Left lung (tissue), 10 donors: Measurements from ENCODE around the gene MLH1. TPM values are rescaled to one million over a fixed set of nuclear protein-coding genes. Genes with fewer than 3 reads are reported as not detected.
A peak's percentile ranks its signal among the peaks of the same experiment; 100 is the strongest.
"Not testable (repeated sequence)": the region's sequence is repeated elsewhere in the genome, so short reads cannot be mapped to it uniquely, and the experiment has no call there.

Experiments
- ATAC-seq: fragments of 200-7000 bp; cut with Tn5 transposase; one replicate; pipeline ENCODE4 v1.9.1; 2020; ENCODE audit warnings: moderate library complexity
- DNase-seq, 4 donors: peaks; one replicate each; pipeline ENCODE4 v3.0.0-alpha.2; 2013 to 2020
- H3K27ac ChIP-seq, 2 donors: fragments of 200-600 bp; sonication (generic) in 1 of 2; one replicate each; pipeline versions ENCODE4 v1.5.0 to v1.8.0; 2020 to 2021
- H3K27me3 ChIP-seq, 2 donors: fragments of 200-600 bp; sonication (generic) in 1 of 2; one replicate each; pipeline versions ENCODE4 v1.5.0 to v1.8.0; 2020 to 2021
- H3K36me3 ChIP-seq, 2 donors: fragments of 200-600 bp; sonication (generic) in 1 of 2; one replicate each; pipeline versions ENCODE4 v1.5.0 to v1.8.0; 2020 to 2021
- H3K4me1 ChIP-seq, 2 donors: fragments of 200-600 bp; one replicate each; pipeline ENCODE4 v1.8.0; 2021
- H3K4me3 ChIP-seq, 2 donors: fragments of 200-600 bp; sonication (generic) in 1 of 2; one replicate each; pipeline versions ENCODE4 v1.5.0 to v1.8.0; 2020 to 2021; ENCODE audit warnings: mild to moderate bottlenecking in 1 of 2
- H3K9me3 ChIP-seq, 2 donors: fragments of 200-600 bp; sonication (generic) in 1 of 2; one replicate each; pipeline versions ENCODE4 v1.5.0 to v1.8.0; 2020 to 2021
- CTCF ChIP-seq, 2 donors: fragments of 200-600 bp; sonication (generic) in 1 of 2; IDR thresholded peaks; one replicate each; pipeline versions ENCODE4 v1.5.0 to v1.8.0; 2021; ENCODE audit warnings: antibody characterized with exemption in 2 of 2
- intact Hi-C, 2 donors: fragments of 100-400 bp; cut with DNase I; formaldehyde crosslinking; loops; one replicate each; pipeline versions ENCODE4 v1.11.2 to v1.14.2; 2022
- polyA plus RNA-seq, 6 donors: library from polyadenylated mRNA; unstranded; fragments of 120-200 nt; gene quantifications; one replicate each; pipeline ENCODE4 v1.2.1, GENCODE V29; 2013; ENCODE audit not compliant: insufficient read length in 6 of 6
- total RNA-seq, 2 donors: library from RNA; stranded (reverse); fragmentation: NEBNext Ultra II Directional; extraction: Animal tissue kit (Norgen Biotek cat#: 25700); gene quantifications; one replicate each; pipeline ENCODE4 v1.2.1, GENCODE V29; 2021
- donor health status: DM: no; HTN: yes; CAD: no.
- donor health status: DM: no; HTN: no; CAD: no.

Gene MLH1
- total and polyA plus RNA-seq, 8 donors: 26.1 to 68.5 (median 56.9) TPM

- peak overlapping the region in 1 of 2 donors; percentile 55 for H3K27ac ChIP-seq
- no peak for TF ChIP-seq CTCF (IDR thresholded peaks at IDR 0.05)
- ATAC-seq: no peak
- intact Hi-C loops: no loop called here
- H3K4me3 ChIP-seq: no peak overlapping the region
- no peaks in the 10 kb centered on the region for H3K36me3 ChIP-seq
- no peaks in the 10 kb centered on the region for H3K27me3 ChIP-seq
- no peaks in the 10 kb centered on the region for H3K9me3 ChIP-seq
- peaks cover 0 to 15% of the 10 kb centered on the region in 2 donors for H3K4me1 ChIP-seq
- DNase-seq: no peak
Observed at GRCh38 chr3:36957862-36958686, 35.2 kb upstream of the MLH1 start.

- Histone ChIP-seq H3K4me3 (no peak overlapping the region), H3K27ac (no peak overlapping the region), H3K9me3 (no peaks in the 10 kb centered on the region), H3K36me3 (no peaks in the 10 kb centered on the region), H3K27me3 (no peaks in the 10 kb centered on the region), H3K4me1 (peaks cover 0 to 18% of the 10 kb centered on the region in 2 donors)
- DNase-seq (no peak), ATAC-seq (peak; percentile 10)
- TF ChIP-seq CTCF (IDR thresholded peaks at IDR 0.05): no peak
- intact Hi-C loops: loop anchor here in 1 of 2 donors (10.0 kb wide), 1 partner anchor 225 kb away; no protein-coding TSS in a partner anchor
Observed at GRCh38 chr3:36959821-36960220, 33.5 kb upstream of the MLH1 start.

GRCh38 chr3:36960502-36960901 lies 32.8 kb upstream of the MLH1 start:
- no peak for TF ChIP-seq CTCF (IDR thresholded peaks at IDR 0.05)
- Histone ChIP-seq H3K9me3 (no peaks in the 10 kb centered on the region), H3K36me3 (no peaks in the 10 kb centered on the region), H3K27ac (no peak overlapping the region), H3K4me3 (no peak overlapping the region), H3K4me1 (peaks cover 0 to 21% of the 10 kb centered on the region in 2 donors), H3K27me3 (no peaks in the 10 kb centered on the region)
- DNase-seq: no peak
- ATAC-seq: no peak
- intact Hi-C loops: loop anchor here in 1 of 2 donors (10.0 kb wide), 1 partner anchor 226 kb away; no protein-coding TSS in a partner anchor

- intact Hi-C loops: loop anchor here in 1 of 2 donors (10.0 kb wide), 1 partner anchor 228 kb away; no protein-coding TSS in a partner anchor
- H3K36me3 ChIP-seq, H3K27me3 ChIP-seq, H3K9me3 ChIP-seq, H3K4me3 ChIP-seq, ATAC-seq, H3K27ac ChIP-seq, DNase-seq: not testable (repeated sequence)
- H3K4me1 ChIP-seq: peaks cover 0 to 15% of the 10 kb centered on the region in 2 donors
Observed at GRCh38 chr3:36963008-36963407, 30.3 kb upstream of the MLH1 start.

GRCh38 chr3:36964331-36964730 lies 29.0 kb upstream of the MLH1 start:
- H3K36me3 ChIP-seq: no peaks in the 10 kb centered on the region
- no peak overlapping the region for H3K4me3 ChIP-seq
- intact Hi-C loops: loop anchor here in 1 of 2 donors (10.0 kb wide), 1 partner anchor 230 kb away; no protein-coding TSS in a partner anchor
- H3K9me3 ChIP-seq: no peaks in the 10 kb centered on the region
- no peak for TF ChIP-seq CTCF (IDR thresholded peaks at IDR 0.05)
- no peak for ATAC-seq
- no peak for DNase-seq
- H3K4me1 ChIP-seq: peaks cover 0 to 9% of the 10 kb centered on the region in 2 donors
- no peaks in the 10 kb centered on the region for H3K27me3 ChIP-seq
- H3K27ac ChIP-seq: no peak overlapping the region
